GM13977 (cell line): Measurements from ENCODE around the gene PXYLP1.

Source experiments
- DNase-seq: peaks from one replicate; pipeline ENCODE4 v3.0.0; 2012; ENCODE audit warnings: low spot score
- CTCF ChIP-seq: IDR thresholded peaks from 2 replicates; pipeline ENCODE4 v1.5.1; 2012; ENCODE audit warnings: mild to moderate bottlenecking, control low read depth; ENCODE audit not compliant: insufficient read depth; ENCODE audit errors: extremely low read depth, missing control alignments
- in situ Hi-C: fragments of 300-500 bp; cut with MboI; formaldehyde crosslinking; loops from one replicate; pipeline ENCODE4 v1.12.0; 2022; ENCODE audit warnings: low sequenced_read_pairs, low pct_unique_long_range_greater_than_20kb, mixed read lengths, inconsistent platforms; ENCODE audit not compliant: unreplicated experiment

The PXYLP1 gene

DNA sequence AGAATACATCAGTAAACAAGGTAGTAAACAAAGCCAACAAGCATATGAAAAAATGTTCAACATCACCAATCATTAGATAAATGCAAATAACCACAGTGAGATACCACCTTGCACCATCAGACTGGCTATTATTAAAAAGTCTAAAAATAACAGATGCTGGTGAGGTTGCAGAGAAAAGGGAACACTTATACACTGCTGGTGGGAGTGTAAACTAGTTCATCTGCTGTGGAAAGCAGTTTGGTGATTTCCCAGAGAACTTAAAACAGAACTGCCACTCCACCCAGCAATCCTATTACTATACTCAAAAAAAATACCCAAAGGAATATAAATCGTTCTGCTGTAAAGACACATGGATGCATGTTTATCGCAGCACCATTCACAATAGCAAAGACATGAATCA lies 106.4 kb downstream of the PXYLP1 start:
- DNase-seq, result no peak
- in situ Hi-C loops, result no loop called here

GRCh38 chr3:141338881-141339280 lies 107.3 kb downstream of the PXYLP1 start:
- DNase-seq, result no peak
- in situ Hi-C loops, result no loop called here
- no peak for TF ChIP-seq CTCF

More for the DNA sequence above, 106.4 kb downstream of the PXYLP1 start:
- TF ChIP-seq CTCF, result no peak

DNA sequence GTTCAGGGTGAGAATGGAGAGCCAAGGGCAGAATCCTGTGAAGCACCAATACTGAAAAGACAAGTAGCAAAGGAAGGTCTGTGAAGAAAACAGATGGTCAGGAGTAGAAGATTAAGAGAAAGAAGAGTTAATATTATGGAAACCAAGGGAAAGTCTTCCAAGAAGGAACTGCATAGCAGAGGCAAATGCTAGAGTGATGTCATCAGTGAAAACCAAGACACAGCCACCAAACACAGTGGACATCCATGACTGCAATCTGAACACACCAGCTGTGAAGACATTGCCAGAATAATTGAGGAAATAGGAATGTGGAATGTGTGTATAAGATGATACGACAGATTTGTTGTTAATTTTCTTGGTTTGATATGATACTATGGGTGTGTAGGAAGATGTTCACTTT lies 109.9 kb downstream of the PXYLP1 start:
- no peak for DNase-seq
- TF ChIP-seq CTCF, result no peak
- in situ Hi-C loops, result no loop called here

DNA sequence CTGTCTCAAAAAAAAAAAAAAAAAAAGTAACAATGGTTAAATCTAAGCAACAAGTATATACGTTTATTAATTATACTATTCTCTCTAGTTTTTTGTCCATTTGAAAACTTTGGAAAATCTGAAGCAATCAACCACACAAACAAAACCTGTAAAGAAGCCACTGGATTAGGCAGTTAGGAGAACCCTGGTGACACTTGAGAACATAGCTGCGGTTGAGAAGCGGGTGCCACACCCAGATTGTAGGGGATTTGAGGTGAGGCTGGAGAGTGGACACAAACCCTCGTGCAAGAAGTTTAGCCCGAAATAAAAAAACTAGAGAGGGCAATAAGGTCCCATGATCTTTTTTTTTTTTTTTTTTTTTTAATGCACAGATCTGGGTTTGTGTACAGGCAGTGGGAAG lies 110.8 kb downstream of the PXYLP1 start:
- no peak for TF ChIP-seq CTCF
- no peak for DNase-seq
- in situ Hi-C loops, result no loop called here

DNA sequence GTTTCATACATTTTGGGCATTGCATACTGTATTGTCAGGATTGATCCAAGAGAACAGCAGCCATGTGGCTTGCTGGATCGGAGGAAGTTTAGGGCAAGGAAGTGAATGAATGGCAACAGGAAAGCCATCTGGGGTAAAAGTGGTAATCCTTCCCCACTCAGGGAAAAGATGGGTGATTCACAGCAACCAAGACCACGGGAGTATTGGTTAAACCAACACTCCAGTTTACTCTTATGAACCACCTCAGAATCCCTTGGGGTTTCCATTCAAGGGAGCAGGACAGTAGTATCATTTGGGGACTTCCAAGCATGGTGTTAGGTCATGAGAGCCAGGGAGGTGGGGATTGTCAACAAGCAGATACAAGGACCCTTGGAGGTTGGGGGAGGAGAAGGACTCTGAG lies 111.5 kb downstream of the PXYLP1 start:
- DNase-seq, result no peak
- in situ Hi-C loops, result no loop called here
- no peak for TF ChIP-seq CTCF

DNA sequence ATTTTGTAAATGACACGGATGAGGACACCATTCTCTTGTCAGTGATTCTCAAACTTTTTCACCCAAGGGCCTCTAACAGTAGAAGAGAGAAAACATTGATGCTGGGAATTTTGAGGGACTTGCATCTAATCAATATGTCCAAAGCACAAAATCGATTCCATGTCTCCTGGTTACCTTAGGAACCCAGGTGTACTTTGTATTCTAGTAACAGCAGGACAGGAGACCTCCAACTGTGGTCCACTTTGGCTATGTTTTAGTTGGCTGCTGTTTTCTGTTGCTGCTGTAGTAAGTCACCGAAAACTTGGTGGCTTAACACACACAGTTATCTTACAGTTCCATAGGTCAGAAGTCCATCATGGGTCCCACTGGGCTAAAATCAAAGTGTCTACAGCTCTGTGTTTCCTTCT lies 112.2 kb downstream of the PXYLP1 start:
- no peak for DNase-seq
- TF ChIP-seq CTCF, result no peak
- in situ Hi-C loops, result no loop called here
